HepG2 (cell line): ENCODE results near the gene ZDHHC24. TPM values are rescaled to one million over a fixed set of nuclear protein-coding genes. Genes with fewer than 3 reads are reported as not detected.

Source experiments
- ATAC-seq: fragments of 200-7000 bp; cut with Tn5 transposase; 3 replicates; pipeline ENCODE4 v1.9.1; 2020; ENCODE audit warnings: mild to moderate bottlenecking, moderate library complexity
- BruUV-seq: library from RNA; stranded (reverse); fragments of 400-500 nt; replicated peaks from 2 replicates; lab custom pipeline; 2021; lab: Mats Ljungman, UMichigan
- CTCF ChIA-PET: fragments of 300-600 bp; formaldehyde crosslinking; extraction: SDS; loops from one replicate; lab custom pipeline; 2021; ENCODE audit warnings: low total read pairs, inconsistent platforms, low intra/inter-chr PET ratio; lab: Yijun Ruan, JAX
- POLR2A ChIA-PET: fragments of 350-600 bp; sonication (Branson Sonifier 250); formaldehyde crosslinking; loops from one replicate; lab custom pipeline; 2020; ENCODE audit warnings: antibody characterized with exemption, inconsistent platforms; lab: Yijun Ruan, JAX
- DNase-seq: peaks from one replicate; pipeline ENCODE4 v3.0.0-alpha.2; 2015; ENCODE audit warnings: low spot score
- FAIRE-seq: peaks from 3 replicates; lab custom pipeline; 2011; peaks lifted over from hg19 to GRCh38; lab: Jason Lieb, UNC
- H2AFZ ChIP-seq: one replicate; pipeline ENCODE4 v1.6.1; 2011; ENCODE audit warnings: low read length, inconsistent platforms
- H3K27ac ChIP-seq: fragments of 300-600 bp; 3 replicates; pipeline ENCODE4 v1.8.0; 2011; ENCODE audit warnings: mixed run types, mild to moderate bottlenecking, mixed read lengths, low read length, inconsistent platforms; ENCODE audit not compliant: insufficient read depth; ENCODE audit errors: extremely low read length
- H3K27me3 ChIP-seq, 2 experiments: fragments of 200-600 bp in 1 of 2; 2 replicates in 1 of 2; 3 replicates in 1 of 2; pipeline versions ENCODE4 v1.6.0 to v1.8.0; 2011; ENCODE audit warnings: low read length in 2 of 2, mild to moderate bottlenecking in 2 of 2, moderate library complexity in 2 of 2, inconsistent platforms in 1 of 2; ENCODE audit not compliant: insufficient read depth in 2 of 2, control insufficient read depth in 1 of 2
- H3K36me3 ChIP-seq, 2 experiments: fragments of 200-600 bp in 1 of 2; replicated peaks in 1 of 2; 2 replicates in 1 of 2; 3 replicates in 1 of 2; pipeline versions ENCODE4 v1.5.1 to v1.8.0; 2011; ENCODE audit warnings: low read length in 2 of 2, inconsistent platforms in 1 of 2; ENCODE audit not compliant: insufficient read depth in 2 of 2, control insufficient read depth in 1 of 2
- H3K4me1 ChIP-seq: 2 replicates; pipeline ENCODE4 v1.5.1; 2012; ENCODE audit warnings: low read length, inconsistent platforms; ENCODE audit not compliant: insufficient read depth
- H3K4me2 ChIP-seq: 2 replicates; pipeline ENCODE4 v1.6.0; 2011; ENCODE audit warnings: low read depth, low read length, inconsistent platforms
- H3K4me3 ChIP-seq, 3 experiments: fragments of 200-600 bp in 1 of 3; sonication (generic), shearing (Covaris generic) in 1 of 3; replicated peaks in 1 of 3; 2 replicates each; pipeline ENCODE4 v1.5.1; 2011 to 2016; ENCODE audit warnings: low read length in 3 of 3, inconsistent platforms in 2 of 3, low read depth in 2 of 3, mild to moderate bottlenecking in 2 of 3, control low read depth in 1 of 3, mixed read lengths in 1 of 3; ENCODE audit not compliant: insufficient read depth in 1 of 3
- H3K79me2 ChIP-seq: one replicate; pipeline ENCODE4 v1.6.1; 2011; ENCODE audit warnings: low read length, inconsistent platforms; ENCODE audit not compliant: insufficient read depth
- H3K9ac ChIP-seq: 2 replicates; pipeline ENCODE4 v1.6.0; 2011; ENCODE audit warnings: mild to moderate bottlenecking, low read depth, low read length, inconsistent platforms; ENCODE audit not compliant: insufficient read depth
- H3K9me3 ChIP-seq: 2 replicates; pipeline ENCODE4 v1.5.1; 2012; ENCODE audit warnings: mild to moderate bottlenecking, low read length
- H4K20me1 ChIP-seq: 2 replicates; pipeline ENCODE4 v1.6.0; 2011; ENCODE audit warnings: inconsistent platforms, mild to moderate bottlenecking, low read length, moderate library complexity; ENCODE audit not compliant: insufficient read depth
- ATF2 ChIP-seq: sonication (generic); formaldehyde crosslinking; IDR thresholded peaks from 2 replicates; pipeline ENCODE4 v1.4.0; 2020; ENCODE audit warnings: missing genetic modification reagents
- BRCA1 ChIP-seq: sonication (generic); formaldehyde crosslinking; IDR thresholded peaks from 2 replicates; pipeline ENCODE4 v1.4.0; 2020; ENCODE audit warnings: missing genetic modification reagents
- EEA1 ChIP-seq: sonication (generic); formaldehyde crosslinking; IDR thresholded peaks from 2 replicates; pipeline ENCODE4 v1.5.1; 2020; ENCODE audit warnings: mild to moderate bottlenecking, missing genetic modification reagents, borderline replicate concordance
- FOXK1 ChIP-seq: sonication (generic); formaldehyde crosslinking; IDR thresholded peaks from 2 replicates; pipeline ENCODE4 v1.4.0; 2020; ENCODE audit warnings: low read depth, missing genetic modification reagents, borderline replicate concordance
- JUNB ChIP-seq: sonication (generic); formaldehyde crosslinking; IDR thresholded peaks from 2 replicates; pipeline ENCODE4 v1.8.0; 2022; ENCODE audit warnings: missing genetic modification reagents, mild to moderate bottlenecking, borderline replicate concordance
- KDM1A ChIP-seq: IDR thresholded peaks from 2 replicates; pipeline ENCODE4 v1.6.1; 2016; ENCODE audit warnings: missing compliant biosample characterization
- MAFG ChIP-seq: sonication (generic); formaldehyde crosslinking; IDR thresholded peaks from 2 replicates; pipeline ENCODE4 v1.5.1; 2020; ENCODE audit warnings: mild to moderate bottlenecking, missing genetic modification reagents
- NFYB ChIP-seq: sonication (generic); formaldehyde crosslinking; IDR thresholded peaks from 2 replicates; pipeline ENCODE4 v1.4.0; 2020; ENCODE audit warnings: missing genetic modification reagents
- PHF5A ChIP-seq: IDR thresholded peaks from one replicate; pipeline ENCODE4 v1.6.1; 2018; ENCODE audit warnings: low read depth, missing genetic modification reagents; ENCODE audit not compliant: unreplicated experiment
- POLR2G ChIP-seq: fragments of 200-400 bp; formaldehyde crosslinking; IDR thresholded peaks from 2 replicates; pipeline ENCODE4 v1.6.1; 2018; ENCODE audit warnings: mild to moderate bottlenecking, low read depth, low read length, moderate library complexity
- RNF219 ChIP-seq: sonication (generic); formaldehyde crosslinking; IDR thresholded peaks from 2 replicates; pipeline ENCODE4 v1.5.0; 2020; ENCODE audit warnings: mild to moderate bottlenecking, missing genetic modification reagents
- ZBTB25 ChIP-seq: IDR thresholded peaks from 2 replicates; pipeline ENCODE4 v1.6.1; 2018; ENCODE audit warnings: missing genetic modification reagents
- ZFP1 ChIP-seq: IDR thresholded peaks from 2 replicates; pipeline ENCODE4 v1.6.1; 2016
- ZNF253 ChIP-seq: sonication (generic); formaldehyde crosslinking; IDR thresholded peaks from 2 replicates; pipeline ENCODE4 v1.8.0; 2022; ENCODE audit warnings: mild to moderate bottlenecking, missing genetic modification reagents, borderline replicate concordance
- ZNF639 ChIP-seq: conservative IDR thresholded peaks from 2 replicates; pipeline ENCODE4 v1.6.1; 2018; ENCODE audit warnings: missing genetic modification reagents
- WGBS: methylation state at CpG from one replicate; pipeline ENCODE4 v1.1.6; 2017; ENCODE audit warnings: low lambda C conversion rate; 5-methylcytosine and 5-hydroxymethylcytosine counted together
- in situ Hi-C: cut with HindIII; loops from 2 replicates; pipeline ENCODE4 v1.10.0; 2017; ENCODE audit warnings: low pct_unique_long_range_greater_than_20kb; ENCODE audit not compliant: extremely low pct_ligation_motif_present
- intact Hi-C: fragments of 100-400 bp; cut with micrococcal nuclease; formaldehyde crosslinking; loops from one replicate; pipeline ENCODE4 v1.10.0; 2022; ENCODE audit not compliant: unreplicated experiment
- polyA plus RNA-seq, 8 experiments: library from polyadenylated mRNA; depleted of rRNA in 3 of 8; stranded (reverse) in 7 of 8; unstranded in 1 of 8; fragments of >200 nt; fragmentation: Illumina TruSeq in 4 of 8; extraction: Trizol in 4 of 8; gene quantifications; 2 replicates each; pipeline versions ENCODE4 v1.2.1 to v1.2.3, GENCODE V29; 2011 to 2016; ENCODE audit warnings: low read depth in 4 of 8, missing spikeins in 1 of 8, mixed read lengths in 1 of 8; ENCODE audit not compliant: insufficient read depth in 1 of 8
- total RNA-seq, 5 experiments: library from RNA; depleted of rRNA; stranded (reverse); fragments of >200 nt; fragmentation: Illumina TruSeq; extraction: Trizol; gene quantifications; 2 replicates each; pipeline ENCODE4 v1.2.3, GENCODE V29; 2016; ENCODE audit warnings: low read depth in 1 of 5

Gene ZDHHC24
- total and polyA plus RNA-seq, 2 of the 13 experiments (the other 11 are each of a cell fraction or from before 2014, with no cell fraction given) = 4.3 TPM

- TF ChIP-seq RNF219 (CRISPR knock-in tag) (no peak), PHF5A (CRISPR knock-in tag) (no peak), EEA1 (CRISPR knock-in tag) (no peak), ZNF639 (no peak), ZNF253 (CRISPR knock-in tag) (no peak), ATF2 (CRISPR knock-in tag) (no peak)
Observed at GRCh38 chr11:66498506-66498905, 47.3 kb downstream of the ZDHHC24 start (continued).

- intact Hi-C loops (no loop called here), in situ Hi-C loops (no loop called here)
- ChIA-PET CTCF (no interaction called here), POLR2A (no interaction called here)
- no peaks in the 10 kb centered on the region for H3K79me2 ChIP-seq
- no peaks in the 10 kb centered on the region for H3K27me3 ChIP-seq
- H3K4me2 ChIP-seq = no peak overlapping the region
- no TSS peak for BruUV-seq
- DNase-seq = no peak
- no peak overlapping the region for H2AFZ ChIP-seq
- H3K9ac ChIP-seq = no peak overlapping the region
- H3K4me3 ChIP-seq = no peak overlapping the region
- no peak overlapping the region for H3K27ac ChIP-seq
- H3K4me1 ChIP-seq = peaks cover 8% of the 10 kb centered on the region; the same call in 1 of the 2 replicates
- H3K36me3 ChIP-seq = peaks cover 15 to 24% of the 10 kb centered on the region in 2 experiments; a peak in 4 of 5 replicates
- H3K9me3 ChIP-seq = no peaks in the 10 kb centered on the region
- WGBS = 93% methylated on average over 12 of the region's 16 CpGs
- no peak for ATAC-seq
- FAIRE-seq = no peak
- no peaks in the 10 kb centered on the region for H4K20me1 ChIP-seq
- TF ChIP-seq MAFG (CRISPR knock-in tag) (no peak), FOXK1 (CRISPR knock-in tag) (no peak), ZBTB25 (CRISPR knock-in tag) (no peak), ZFP1 (CRISPR knock-in tag) (no peak), BRCA1 (CRISPR knock-in tag) (no peak), RNF219 (CRISPR knock-in tag) (no peak), JUNB (CRISPR knock-in tag) (no peak), NFYB (CRISPR knock-in tag) (no peak), KDM1A (CRISPR knock-in tag) (no peak), POLR2G (no peak)
Observed at GRCh38 chr11:66497206-66497605, 48.6 kb downstream of the ZDHHC24 start.
